Heart left ventricle (tissue), 13 donors: ENCODE data around the gene B4GALT1.

Experiments
- CTCF ChIP-seq, 12 donors: fragments of 200-600 bp; sonication (generic) in 4 of 12; IDR thresholded peaks; one replicate each; pipeline versions ENCODE4 v1.5.0 to v1.8.0; 2018 to 2022; ENCODE audit warnings: antibody characterized with exemption in 12 of 12, mild to moderate bottlenecking in 5 of 12
- POLR2A ChIP-seq, 2 donors: fragments of 450-650 bp; IDR thresholded peaks; one replicate each; pipeline ENCODE4 v1.6.1; 2017; ENCODE audit warnings: antibody characterized with exemption in 2 of 2, mild to moderate bottlenecking in 2 of 2, moderate library complexity in 2 of 2
- donor health status: ischemic (EF 13 %, LVEDD 7.1; RV severe dilation, severe dysfunction).
- donor health status: DM: no; HTN: yes; CAD: no.
- donor health status: DM: no; HTN: no; CAD: no.
- donor health status: ischemic (EF 25% LVEDD 6.9; RV normal size, moderate dysfunction).
- donor health status: ischemic (EF 25% LVEDD 5.7; RV mildly dilated, moderate dysfunction).
- donor health status: ischemic (EF 35%, LVEDD 5.7; RV mildly dilated, moderate dysfunction).
- donor health status: nonischemic (EF 11% LVEDD 7.7; RV severe dilation, severe dysfunction).
- donor health status: DM: yes; HTN: yes; CAD: no.
- donor health status: PGD.
- donor health status: ischemic (EF 29% LVEDD 5.4; RV normal size, mild dysfunction).
- donor health status: nonischemic (EF 23%, LVEDD 6.1; RV moderate dilation, normal function).

GRCh38 chr9:33123407-33124031 lies 43.6 kb downstream of the B4GALT1 start:
- no peak for TF ChIP-seq CTCF (IDR thresholded peaks at IDR 0.05)
- TF ChIP-seq POLR2A (IDR thresholded peaks at IDR 0.05), result no peak
